ENCODE measurements around the gene USP31. TPM values are rescaled to one million over a fixed set of nuclear protein-coding genes. Genes with fewer than 3 reads are reported as not detected.

USP31 gene
- total RNA-seq, 1 donor from 2014 or later = 21.8 TPM

- H3K4me3 Mint-ChIP-seq (ENCODE audit: unreplicated experiment) = no peak overlapping the region
- H3K9me3 Mint-ChIP-seq (ENCODE audit: unreplicated experiment) = no peaks in the 10 kb centered on the region
- no peak for DNase-seq
- H3K27ac Mint-ChIP-seq (ENCODE audit: unreplicated experiment) = no peak overlapping the region
- H3K27me3 Mint-ChIP-seq (ENCODE audit: unreplicated experiment) = no peaks in the 10 kb centered on the region
- no peaks in the 10 kb centered on the region for H3K4me1 Mint-ChIP-seq (ENCODE audit: low read depth, unreplicated experiment)
- no peaks in the 10 kb centered on the region for H3K36me3 Mint-ChIP-seq (ENCODE audit: unreplicated experiment)
- no peak for TF ChIP-seq CTCF (IDR thresholded peaks at IDR 0.05; ENCODE audit: partially characterized antibody, unreplicated experiment)
Observed at GRCh38 chr16:23172994-23173393, 23.7 kb upstream of the USP31 start.

- no peaks in the 10 kb centered on the region for H3K9me3 Mint-ChIP-seq (ENCODE audit: unreplicated experiment)
- no peaks in the 10 kb centered on the region for H3K4me1 Mint-ChIP-seq (ENCODE audit: low read depth, unreplicated experiment)
- H3K27ac Mint-ChIP-seq (ENCODE audit: unreplicated experiment) = no peak overlapping the region
- no peak for TF ChIP-seq CTCF (IDR thresholded peaks at IDR 0.05; ENCODE audit: partially characterized antibody, unreplicated experiment)
- H3K36me3 Mint-ChIP-seq (ENCODE audit: unreplicated experiment) = no peaks in the 10 kb centered on the region
- no peak overlapping the region for H3K4me3 Mint-ChIP-seq (ENCODE audit: unreplicated experiment)
- no peaks in the 10 kb centered on the region for H3K27me3 Mint-ChIP-seq (ENCODE audit: unreplicated experiment)
- DNase-seq = no peak
Observed at GRCh38 chr16:23172583-23172982, 23.3 kb upstream of the USP31 start.

- no peaks in the 10 kb centered on the region for H3K4me1 Mint-ChIP-seq (ENCODE audit: low read depth, unreplicated experiment)
- no peak overlapping the region for H3K4me3 Mint-ChIP-seq (ENCODE audit: unreplicated experiment)
- H3K27ac Mint-ChIP-seq (ENCODE audit: unreplicated experiment) = no peak overlapping the region
- H3K9me3 Mint-ChIP-seq (ENCODE audit: unreplicated experiment) = no peaks in the 10 kb centered on the region
- no peaks in the 10 kb centered on the region for H3K36me3 Mint-ChIP-seq (ENCODE audit: unreplicated experiment)
- no peak for DNase-seq
- no peak for TF ChIP-seq CTCF (IDR thresholded peaks at IDR 0.05; ENCODE audit: partially characterized antibody, unreplicated experiment)
- no peaks in the 10 kb centered on the region for H3K27me3 Mint-ChIP-seq (ENCODE audit: unreplicated experiment)
Observed at GRCh38 chr16:23164736-23165135, 15.5 kb upstream of the USP31 start.

GRCh38 chr16:23163921-23164320, 14.7 kb upstream of the USP31 start:
- DNase-seq = no peak
- no peaks in the 10 kb centered on the region for H3K9me3 Mint-ChIP-seq (ENCODE audit: unreplicated experiment)
- no peaks in the 10 kb centered on the region for H3K36me3 Mint-ChIP-seq (ENCODE audit: unreplicated experiment)
- no peak overlapping the region for H3K4me3 Mint-ChIP-seq (ENCODE audit: unreplicated experiment)
- H3K27me3 Mint-ChIP-seq (ENCODE audit: unreplicated experiment) = no peaks in the 10 kb centered on the region
- no peaks in the 10 kb centered on the region for H3K4me1 Mint-ChIP-seq (ENCODE audit: low read depth, unreplicated experiment)
- TF ChIP-seq CTCF (IDR thresholded peaks at IDR 0.05; ENCODE audit: partially characterized antibody, unreplicated experiment) = no peak
- no peak overlapping the region for H3K27ac Mint-ChIP-seq (ENCODE audit: unreplicated experiment)

- H3K27ac Mint-ChIP-seq (ENCODE audit: unreplicated experiment) = no peak overlapping the region
- TF ChIP-seq CTCF (IDR thresholded peaks at IDR 0.05; ENCODE audit: partially characterized antibody, unreplicated experiment) = no peak
- H3K27me3 Mint-ChIP-seq (ENCODE audit: unreplicated experiment) = no peaks in the 10 kb centered on the region
- H3K36me3 Mint-ChIP-seq (ENCODE audit: unreplicated experiment) = no peaks in the 10 kb centered on the region
- H3K4me1 Mint-ChIP-seq (ENCODE audit: low read depth, unreplicated experiment) = no peaks in the 10 kb centered on the region
- no peaks in the 10 kb centered on the region for H3K9me3 Mint-ChIP-seq (ENCODE audit: unreplicated experiment)
- no peak for DNase-seq
- H3K4me3 Mint-ChIP-seq (ENCODE audit: unreplicated experiment) = no peak overlapping the region
Observed at GRCh38 chr16:23160574-23160973, 11.3 kb upstream of the USP31 start.
